GM18519 (cell line): ENCODE data around the gene SPECC1L.
"Not testable (repeated sequence)": the region's sequence is repeated elsewhere in the genome, so short reads cannot be mapped to it uniquely, and the experiment has no call there.

Experiments
- ATAC-seq: cut with Tn5 transposase; IDR thresholded peaks from one replicate; pipeline ENCODE4 v1.9.1; 2021; ENCODE audit warnings: mild to moderate bottlenecking, moderate library complexity; ENCODE audit not compliant: unreplicated experiment, low FRiP score

The SPECC1L gene

DNA sequence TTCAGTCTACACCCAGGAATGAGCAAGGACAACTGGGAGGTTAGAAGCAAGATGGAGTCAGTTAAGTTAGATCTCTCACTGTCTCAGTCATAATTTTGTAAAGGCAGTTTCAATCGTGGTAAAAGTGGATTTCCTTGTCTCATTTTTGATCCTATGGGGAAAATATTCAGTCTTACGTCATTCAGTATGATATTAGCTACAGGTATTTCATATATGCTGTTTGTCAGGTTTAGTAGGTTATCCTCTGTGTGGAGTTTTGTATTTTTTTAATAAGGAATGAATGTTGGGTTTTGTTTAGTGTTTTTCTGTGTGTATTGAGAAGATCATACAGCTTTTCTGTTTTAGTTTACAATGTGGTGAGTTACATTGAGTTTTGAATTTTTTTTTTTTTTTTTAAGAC is 11.8 kb downstream of the SPECC1L start:
- no peak for ATAC-seq

DNA sequence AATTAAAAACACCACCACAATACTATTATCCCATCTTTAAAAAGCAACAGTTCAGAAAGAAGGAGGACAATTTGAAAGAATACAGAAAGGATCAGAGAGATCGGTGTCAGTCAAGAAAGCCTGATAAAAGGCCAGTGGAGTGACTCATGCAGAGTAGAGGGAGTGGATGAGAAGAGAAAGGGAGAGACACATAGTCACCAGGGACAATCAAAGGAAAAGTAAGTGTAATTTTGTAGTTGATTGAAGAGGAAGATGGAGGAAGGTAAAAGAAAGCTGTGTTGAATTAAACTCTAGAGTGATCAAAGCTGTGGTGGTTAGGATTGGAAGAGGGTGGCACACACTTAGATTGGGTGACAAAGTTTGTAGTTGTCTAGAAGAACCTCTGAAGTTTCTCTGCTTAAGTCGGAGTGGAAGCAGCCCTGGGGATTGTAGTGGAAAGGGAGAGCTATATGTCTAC is 14.1 kb downstream of the SPECC1L start:
- no peak for ATAC-seq

DNA sequence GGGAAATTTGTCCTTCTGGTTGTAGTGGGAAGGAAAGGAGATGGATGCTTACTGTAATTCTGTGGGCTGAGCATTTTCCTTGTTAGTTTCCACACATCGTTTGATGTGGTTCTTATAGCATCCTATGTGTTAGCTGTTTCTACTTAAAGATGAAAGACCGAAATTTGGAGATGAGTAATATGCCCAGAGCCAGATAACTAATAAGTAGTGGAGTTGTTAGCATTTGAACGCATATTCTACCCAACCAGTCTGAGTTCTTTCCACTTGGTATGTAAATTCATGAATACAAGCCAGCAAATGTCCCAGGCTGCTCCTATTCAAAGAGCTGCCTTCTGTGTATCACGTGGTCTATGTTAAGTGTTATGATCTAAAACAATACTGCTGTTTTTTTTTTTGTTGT is 14.6 kb downstream of the SPECC1L start:
- no peak for ATAC-seq

DNA sequence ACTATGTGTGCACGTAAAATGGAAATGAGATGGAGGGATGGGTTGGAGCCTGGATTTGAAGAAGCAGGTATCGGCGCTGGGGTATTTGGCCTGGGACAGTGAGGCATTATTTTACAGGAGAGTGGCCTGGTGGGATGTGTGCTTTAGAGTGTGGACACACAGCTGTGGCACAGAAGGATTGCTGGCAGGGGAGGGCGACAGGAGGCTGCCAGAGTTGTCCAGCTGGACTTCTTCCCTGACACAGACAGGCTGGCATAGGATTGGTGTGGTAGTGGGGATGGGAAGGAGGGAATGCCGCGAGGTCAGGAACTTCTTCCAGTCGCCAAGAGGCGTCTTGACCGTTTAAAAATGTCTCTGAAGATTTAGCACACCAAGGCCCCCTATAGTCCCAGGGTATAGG is 16.6 kb downstream of the SPECC1L start:
- ATAC-seq: not testable (repeated sequence)

DNA sequence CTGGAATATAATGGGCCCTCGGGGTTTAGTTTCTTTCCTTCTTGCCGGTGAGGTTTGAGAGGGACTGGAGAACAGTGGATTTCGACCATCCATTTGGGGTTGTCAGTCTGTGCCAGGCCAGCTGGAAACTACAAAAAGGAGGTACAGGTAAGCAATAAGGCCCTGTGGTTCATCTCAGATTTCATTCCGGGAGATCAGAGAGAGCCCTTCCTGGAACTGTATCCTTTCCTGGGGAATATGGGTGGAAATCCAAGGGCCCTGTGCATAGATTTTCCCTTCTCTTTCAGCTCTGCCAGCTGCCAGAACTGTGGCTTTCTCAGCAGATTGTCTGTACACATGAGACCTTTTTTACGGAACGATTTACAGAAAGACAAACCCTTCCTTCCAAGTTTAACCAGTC is 17.2 kb downstream of the SPECC1L start:
- ATAC-seq: not testable (repeated sequence)

DNA sequence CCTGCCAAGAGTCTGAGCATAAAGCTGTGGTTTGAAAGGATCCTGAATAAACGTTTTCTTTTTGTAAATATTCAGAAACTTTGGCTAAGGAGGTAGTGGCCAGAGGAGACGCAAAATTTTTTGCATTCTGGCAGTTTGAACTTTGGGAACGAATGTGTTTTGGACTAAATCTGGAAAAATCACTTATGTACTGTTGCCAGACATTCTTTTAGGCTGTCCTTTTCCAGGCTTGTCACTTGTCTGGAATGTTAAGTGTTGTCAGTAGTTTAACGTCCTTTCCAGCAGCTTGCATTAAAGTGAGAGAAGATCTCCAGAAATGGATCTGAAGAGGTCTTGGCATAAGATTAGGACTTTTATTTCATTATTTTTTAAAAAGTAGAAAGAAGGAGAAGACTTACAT is 18.5 kb downstream of the SPECC1L start:
- ATAC-seq: no peak

DNA sequence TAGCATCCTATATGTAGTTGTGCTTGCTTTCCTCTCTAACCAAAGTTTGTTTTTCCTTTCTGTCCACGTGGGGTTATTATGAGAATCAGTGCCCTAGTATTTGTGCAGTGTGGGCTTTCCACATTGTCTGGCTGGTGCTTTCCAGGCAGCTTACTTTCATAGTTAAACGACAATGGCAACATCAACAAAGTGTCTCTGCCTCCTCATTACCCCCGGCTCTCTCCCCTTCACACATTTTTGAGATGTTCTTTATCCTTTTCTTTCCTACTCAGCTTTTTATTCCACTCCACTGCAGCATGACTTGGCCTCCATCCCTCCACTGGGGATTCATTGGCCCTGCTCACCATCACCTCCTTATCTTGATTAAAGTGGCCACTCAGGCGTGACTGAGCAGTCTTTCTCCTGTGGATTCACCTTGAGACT is 19.1 kb downstream of the SPECC1L start:
- no peak for ATAC-seq

DNA sequence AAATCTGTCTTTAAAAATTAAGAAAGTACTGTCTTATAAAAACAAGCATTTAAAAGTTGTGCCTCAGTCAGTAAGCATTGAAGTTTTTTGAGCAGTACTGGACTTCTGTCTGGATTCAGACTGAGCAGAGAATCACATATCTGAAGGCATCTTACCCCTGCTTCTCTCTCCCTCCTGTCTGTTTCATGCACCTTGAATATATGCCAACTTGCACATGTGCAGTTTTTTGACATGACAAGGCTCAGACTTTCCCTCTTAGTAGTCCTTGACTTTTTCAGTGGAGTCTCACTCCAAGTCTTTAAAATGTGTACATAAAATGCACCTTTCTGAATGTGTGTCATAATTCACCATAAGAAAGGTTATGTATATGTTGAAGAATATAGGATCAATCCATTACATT is 19.8 kb downstream of the SPECC1L start:
- no peak for ATAC-seq

DNA sequence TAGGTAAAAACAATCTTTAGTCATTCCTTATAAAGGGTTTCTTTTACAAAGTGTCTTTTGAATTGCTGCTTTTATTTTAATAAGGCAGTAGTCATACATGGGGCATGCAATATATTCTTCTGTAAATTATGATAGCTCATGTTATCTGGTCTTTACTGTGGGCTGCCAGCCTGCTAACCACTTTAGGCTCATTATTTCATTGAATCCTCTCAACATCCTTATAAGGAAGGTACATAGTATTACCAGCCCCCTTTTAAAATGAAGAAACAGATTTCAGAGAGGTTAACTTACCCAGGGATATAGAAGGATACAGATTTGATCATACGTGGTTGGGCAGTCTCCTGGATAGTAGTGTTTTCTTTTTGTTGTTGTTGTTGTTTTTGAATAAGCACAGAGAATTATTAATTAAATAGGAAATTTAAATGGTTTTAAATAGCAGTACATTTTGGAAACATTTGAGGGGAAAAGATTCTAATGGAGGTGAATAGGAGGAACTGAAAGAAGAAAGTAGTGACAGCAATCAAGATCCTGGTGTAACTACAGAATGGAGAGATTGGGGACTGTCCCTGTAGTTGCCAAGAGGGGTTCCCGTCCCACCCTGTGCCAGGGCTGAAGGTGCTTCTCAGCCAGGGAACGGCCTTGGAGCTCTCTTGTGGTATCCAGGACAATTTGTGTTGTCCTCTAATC is 21.0 kb downstream of the SPECC1L start:
- no peak for ATAC-seq

DNA sequence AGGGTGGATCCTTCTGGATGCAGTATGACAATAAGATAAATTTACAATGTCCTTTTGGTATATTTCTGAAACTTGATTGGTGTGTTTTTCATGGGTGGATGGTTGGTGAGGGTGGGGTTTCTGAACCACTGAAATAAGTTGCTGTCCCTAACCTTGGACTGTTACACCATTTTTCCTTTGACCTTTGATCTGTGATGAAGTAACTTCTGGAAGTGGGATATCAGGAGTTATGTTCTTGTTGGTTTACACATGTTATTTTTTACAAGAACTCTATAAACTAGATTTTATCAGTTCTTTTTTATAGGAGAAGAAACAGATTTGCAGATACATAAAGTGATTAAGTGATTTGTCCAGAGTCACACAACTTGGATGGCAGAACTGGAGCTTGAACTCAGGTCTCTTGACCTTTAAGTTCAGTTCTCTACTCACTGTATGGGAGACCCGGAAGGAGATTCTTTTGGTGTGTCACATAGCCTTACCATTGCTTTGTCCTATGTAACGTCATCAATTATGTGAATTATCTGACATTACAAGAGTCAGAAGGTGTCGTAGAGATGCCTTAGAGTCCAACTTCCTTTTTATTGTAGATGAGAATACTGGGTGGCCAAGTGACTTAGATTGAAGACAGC is 21.7 kb downstream of the SPECC1L start:
- ATAC-seq: not testable (repeated sequence)

DNA sequence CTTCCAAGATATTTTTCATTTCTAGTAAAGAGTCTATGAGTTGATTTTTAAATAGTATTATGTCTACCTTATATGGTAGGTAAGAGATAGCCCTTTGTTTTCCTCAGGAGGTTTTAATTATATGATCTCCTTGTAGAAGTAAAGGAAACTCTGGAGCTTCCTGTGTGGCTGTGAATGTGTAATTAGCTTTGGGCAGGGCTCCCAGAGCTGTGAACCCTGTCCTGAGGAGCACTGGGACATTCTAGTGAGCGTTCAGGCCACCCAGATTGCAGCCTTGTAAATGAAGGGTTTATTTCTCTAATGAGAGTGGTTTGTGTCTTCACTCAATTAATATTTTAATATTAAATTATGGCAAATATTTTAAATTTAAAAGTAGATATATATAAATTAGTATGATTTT is 24.3 kb downstream of the SPECC1L start:
- not testable (repeated sequence) for ATAC-seq

DNA sequence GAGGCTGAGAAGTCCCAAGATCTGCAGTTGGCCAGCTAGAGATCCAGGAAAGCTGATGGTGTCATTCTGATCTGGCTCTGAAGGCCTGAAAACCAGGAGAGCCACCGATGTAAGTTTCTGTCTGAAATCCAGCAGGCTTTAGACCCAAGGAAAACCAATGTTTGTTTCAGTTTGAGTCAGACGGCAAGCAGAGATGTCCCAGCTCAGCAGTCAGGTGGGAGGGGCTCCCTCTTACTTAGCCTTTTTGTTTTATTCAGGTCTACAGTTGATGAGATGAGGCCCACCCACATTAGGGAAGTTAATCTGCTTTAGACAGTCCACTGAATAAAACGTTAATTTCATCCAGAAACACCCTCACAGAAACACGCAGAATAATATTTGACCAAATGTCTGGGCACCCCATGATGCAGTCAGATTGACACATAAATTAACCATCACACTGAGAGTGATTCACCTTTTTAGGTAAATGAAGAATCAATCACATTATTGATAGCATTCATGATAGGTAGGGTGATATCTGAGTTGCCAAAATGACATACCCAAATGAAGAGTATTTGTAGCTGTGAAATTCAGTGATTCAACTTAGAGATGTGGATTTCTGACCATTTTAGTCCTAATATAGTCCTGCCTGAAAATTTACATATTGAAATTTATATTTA is 28.0 kb downstream of the SPECC1L start:
- ATAC-seq: not testable (repeated sequence)

DNA sequence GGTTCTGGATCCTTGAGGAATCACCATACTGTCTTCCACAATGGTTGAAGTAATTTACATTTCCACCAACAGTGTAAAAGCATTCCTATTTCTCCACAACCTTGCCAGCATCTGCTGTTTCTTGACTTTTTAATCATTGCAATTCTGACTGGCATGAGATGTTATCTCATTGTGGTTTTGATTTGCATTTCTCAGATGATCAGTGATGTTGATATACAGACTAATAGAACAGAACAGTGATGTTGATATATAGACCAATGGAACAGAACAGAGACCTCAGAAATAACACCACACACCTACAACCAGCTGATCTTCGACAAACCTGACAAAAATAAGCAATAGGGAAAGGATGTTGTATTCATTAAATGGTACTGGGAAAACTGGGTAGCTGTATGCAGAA is 29.9 kb downstream of the SPECC1L start:
- not testable (repeated sequence) for ATAC-seq

DNA sequence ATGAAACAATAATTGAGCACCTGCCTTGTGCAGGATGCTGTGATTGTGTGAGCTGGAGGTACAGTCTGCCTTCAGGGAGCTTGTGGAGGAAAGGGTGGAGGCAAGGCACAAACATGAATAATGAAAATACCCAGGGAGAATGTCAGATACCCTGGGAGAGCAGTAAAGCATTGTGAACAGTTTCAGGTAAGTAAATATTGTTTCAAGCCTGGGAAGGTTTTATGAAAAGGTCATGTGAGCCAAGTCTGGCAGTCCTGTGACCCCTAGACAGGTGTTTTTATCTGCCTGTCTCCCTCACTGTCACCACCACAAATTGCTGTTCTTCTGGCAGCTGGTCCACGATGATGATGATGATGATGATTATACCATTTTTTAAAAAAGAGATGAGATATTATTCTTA is 32.0 kb downstream of the SPECC1L start:
- ATAC-seq: no peak

DNA sequence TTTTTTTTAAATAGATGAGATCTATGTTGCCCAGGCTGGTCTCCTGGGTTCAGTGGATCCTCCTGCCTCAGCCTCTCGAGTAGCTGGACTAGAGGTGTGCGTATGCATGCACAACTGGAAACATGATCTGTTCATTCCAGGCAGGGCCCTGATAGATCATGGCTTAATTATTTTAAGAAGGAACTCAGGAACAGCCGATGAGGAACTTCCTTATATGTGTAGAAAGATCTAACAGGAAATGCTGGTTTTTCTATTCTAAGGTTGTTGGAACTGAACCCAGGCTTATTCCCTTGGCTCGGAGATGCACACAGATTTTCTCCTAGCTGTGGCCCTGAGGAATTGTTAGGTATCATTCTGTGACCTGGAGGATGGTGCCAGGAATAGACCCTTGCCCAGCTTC is 32.4 kb downstream of the SPECC1L start:
- ATAC-seq: no peak

DNA sequence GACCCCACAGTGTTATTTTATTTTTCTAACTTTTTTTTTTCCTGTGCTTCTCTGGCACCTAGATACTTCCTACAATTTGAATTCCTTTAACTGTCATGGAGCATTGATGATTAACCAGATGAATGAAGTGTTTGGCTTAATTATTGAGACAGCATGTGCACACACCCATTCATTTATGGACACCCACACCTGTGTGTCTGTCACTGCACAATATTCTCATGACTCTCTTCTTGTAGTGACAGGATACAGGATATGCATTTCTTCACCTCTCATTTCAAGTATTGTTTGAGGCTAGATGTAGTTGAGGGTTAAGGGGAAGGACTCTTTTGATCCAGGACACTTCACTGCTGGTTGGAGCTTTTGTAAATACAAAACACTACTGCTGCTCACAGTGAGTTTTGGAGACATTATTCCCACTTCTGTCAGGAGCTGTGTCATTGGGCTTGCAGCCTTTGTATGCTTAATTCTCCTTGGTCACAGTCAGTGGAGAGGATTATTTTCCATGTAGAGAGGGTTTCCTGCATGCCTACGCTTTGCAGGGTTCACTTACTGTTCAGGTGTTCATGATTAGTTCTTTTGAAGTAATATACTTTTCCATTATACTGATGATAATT is 33.5 kb downstream of the SPECC1L start:
- ATAC-seq: no peak

DNA sequence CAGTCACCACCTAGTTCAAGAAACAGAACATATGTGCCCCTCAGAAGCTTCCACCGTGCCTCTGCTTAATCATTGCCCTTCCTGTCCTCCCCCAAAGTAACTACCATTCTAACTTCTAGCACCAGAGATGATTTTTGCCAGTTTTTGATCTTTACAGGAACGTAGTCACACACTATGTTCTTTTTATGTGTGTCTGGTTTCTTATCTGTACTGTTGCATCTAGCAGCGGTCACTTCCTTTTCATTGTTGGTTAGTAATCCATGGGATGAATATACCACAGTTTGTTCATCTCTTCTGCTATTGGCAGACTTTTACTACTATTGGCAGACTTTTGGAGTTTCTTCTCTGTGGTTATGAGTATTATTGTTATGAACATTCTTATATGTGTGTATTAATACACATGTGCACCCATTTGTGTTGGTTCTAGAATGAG is 34.6 kb downstream of the SPECC1L start:
- ATAC-seq: no peak

DNA sequence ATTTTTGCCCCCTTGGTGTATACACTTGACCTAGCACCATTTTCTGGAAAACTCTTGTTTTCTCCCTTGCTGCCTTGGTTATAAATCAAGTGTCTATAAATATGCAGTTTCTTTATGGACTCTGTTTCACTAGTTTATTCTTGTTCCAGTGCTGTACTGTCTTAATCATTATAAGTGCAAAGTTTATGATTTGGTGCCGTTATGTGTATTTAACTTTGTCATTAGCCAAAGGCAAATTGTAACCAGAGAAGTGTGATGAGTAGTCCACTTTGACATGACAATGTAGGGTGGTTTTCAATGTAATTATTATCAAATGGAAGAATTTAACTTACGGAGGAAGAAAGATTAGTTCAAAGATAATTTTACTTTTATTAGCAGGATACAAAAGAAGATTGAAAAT is 40.3 kb downstream of the SPECC1L start:
- ATAC-seq: no peak

DNA sequence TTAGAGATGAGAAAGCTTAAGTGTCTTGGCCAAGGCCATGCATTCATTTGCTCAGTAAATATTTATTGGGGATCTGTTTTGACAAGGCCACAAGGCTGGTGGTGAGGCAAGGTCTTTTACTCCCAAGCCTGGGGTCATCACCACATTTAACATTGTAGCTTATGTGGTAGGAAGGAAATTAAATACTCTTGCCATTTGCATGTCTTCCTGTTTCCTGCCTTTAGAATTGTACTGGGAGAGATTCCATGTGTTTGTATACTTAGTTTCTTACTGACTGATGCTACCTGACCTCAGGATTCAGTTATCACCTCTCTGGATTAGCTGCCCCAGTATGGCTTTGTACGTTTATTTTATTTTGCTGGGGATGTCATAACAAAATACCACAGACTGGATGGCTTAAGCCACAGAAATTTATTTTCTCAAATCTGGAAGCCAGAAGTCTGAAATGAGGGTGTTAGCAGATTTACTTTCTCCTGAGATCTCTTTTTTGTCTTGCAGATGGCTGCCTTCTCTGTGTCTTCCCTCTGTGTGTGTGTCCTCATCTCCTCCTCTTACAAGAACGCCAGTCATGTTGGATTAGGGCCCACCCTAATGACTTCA is 44.8 kb downstream of the SPECC1L start:
- no peak for ATAC-seq

DNA sequence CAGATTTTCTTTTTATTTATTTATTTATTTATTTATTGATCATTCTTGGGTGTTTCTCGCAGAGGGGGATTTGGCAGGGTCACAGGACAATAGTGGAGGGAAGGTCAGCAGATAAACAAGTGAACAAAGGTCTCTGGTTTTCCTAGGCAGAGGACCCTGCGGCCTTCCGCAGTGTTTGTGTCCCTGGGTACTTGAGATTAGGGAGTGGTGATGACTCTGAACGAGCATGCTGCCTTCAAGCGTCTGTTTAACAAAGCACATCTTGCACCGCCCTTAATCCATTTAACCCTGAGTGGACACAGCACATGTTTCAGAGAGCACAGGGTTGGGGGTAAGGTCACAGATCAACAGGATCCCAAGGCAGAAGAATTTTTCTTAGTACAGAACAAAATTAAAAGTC is 45.6 kb downstream of the SPECC1L start:
- ATAC-seq: not testable (repeated sequence)

DNA sequence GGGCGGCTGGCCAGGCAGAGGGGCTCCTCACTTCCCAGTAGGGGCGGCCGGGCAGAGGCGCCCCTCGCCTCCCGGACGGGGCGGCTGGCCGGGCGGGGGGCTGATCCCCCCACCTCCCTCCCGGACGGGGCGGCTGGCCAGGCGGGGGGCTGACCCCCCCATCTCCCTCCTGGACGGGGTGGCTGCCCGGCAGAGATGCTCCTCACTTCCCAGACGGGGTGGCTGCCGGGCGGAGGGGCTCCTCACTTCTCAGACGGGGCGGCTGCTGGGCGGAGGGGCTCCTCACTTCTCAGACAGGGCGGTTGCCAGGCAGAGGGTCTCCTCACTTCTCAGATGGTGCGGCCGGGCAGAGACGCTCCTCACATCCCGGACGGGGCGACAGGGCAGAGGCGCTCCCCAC is 46.9 kb downstream of the SPECC1L start:
- not testable (repeated sequence) for ATAC-seq
